Measurements from ENCODE around the gene GOLGA8A. TPM values are rescaled to one million over a fixed set of nuclear protein-coding genes. Genes with fewer than 3 reads are reported as not detected.
"Not testable (repeated sequence)": the region's sequence is repeated elsewhere in the genome, so short reads cannot be mapped to it uniquely, and the experiment has no call there.

The GOLGA8A gene
- total and polyA plus RNA-seq, 8 donors = 4.4 to 72.3 (median 31.6) TPM

GRCh38 chr15:34436126-34436955 lies 1.3 kb downstream of the GOLGA8A start:
- Histone ChIP-seq H3K9me3 (no peaks in the 10 kb centered on the region), H3K4me1 (peaks cover 0 to 25% (median 15%) of the 10 kb centered on the region in 4 donors), H3K36me3 (peaks cover 0 to 32% (median 14%) of the 10 kb centered on the region in 4 donors), H3K4me3 (peak overlapping the region; percentile 65 to 81 (median 72)), H3K27me3 (peaks cover 0 to 9% (median 0%) of the 10 kb centered on the region in 3 donors), H3K27ac (peak overlapping the region; percentile 20 to 74 (median 59))
- TF ChIP-seq POLR2A (IDR thresholded peaks at IDR 0.05) = no peak
- TF ChIP-seq EP300 (IDR thresholded peaks at IDR 0.05) = no peak
- no peak for TF ChIP-seq CTCF (IDR thresholded peaks at IDR 0.05)
- TF ChIP-seq POLR2AphosphoS5 (IDR thresholded peaks at IDR 0.05) = no peak
- peak in 1 of 2 donors; percentile 24 for DNase-seq
- intact Hi-C loops (cut with DNase I; ENCODE audit: low total_unique reads) = no loop called here
- WGBS, 5 donors = 2 to 16% (median 4%) methylated on average over 6 to 31 of the region's 31 CpGs

- Histone ChIP-seq H3K9me3 (no peaks in the 10 kb centered on the region), H3K27me3 (peaks cover 0 to 9% (median 0%) of the 10 kb centered on the region in 3 donors), H3K36me3 (peaks cover 0 to 32% (median 14%) of the 10 kb centered on the region in 4 donors), H3K4me3 (no peak overlapping the region), H3K4me1 (peaks cover 0 to 25% (median 15%) of the 10 kb centered on the region in 4 donors), H3K27ac (no peak overlapping the region)
- WGBS, 5 donors = 56 to 73% (median 67%) methylated on average over 6 to 11 of the region's 11 CpGs
- intact Hi-C loops (cut with DNase I; ENCODE audit: low total_unique reads) = no loop called here
- DNase-seq = no peak
- no peak for TF ChIP-seq EP300 (IDR thresholded peaks at IDR 0.05)
- no peak for TF ChIP-seq CTCF (IDR thresholded peaks at IDR 0.05)
- TF ChIP-seq POLR2A (IDR thresholded peaks at IDR 0.05) = no peak
- no peak for TF ChIP-seq POLR2AphosphoS5 (IDR thresholded peaks at IDR 0.05)
Observed at GRCh38 chr15:34435658-34436057, 1.9 kb downstream of the GOLGA8A start.

- no peak overlapping the region for H3K27ac ChIP-seq
- H3K4me3 ChIP-seq = no peak overlapping the region
- DNase-seq = no peak
- peaks cover 0 to 9% (median 0%) of the 10 kb centered on the region in 3 donors for H3K27me3 ChIP-seq
- peaks cover 0 to 25% (median 15%) of the 10 kb centered on the region in 4 donors for H3K4me1 ChIP-seq
- TF ChIP-seq CTCF (IDR thresholded peaks at IDR 0.05) (no peak), POLR2AphosphoS5 (IDR thresholded peaks at IDR 0.05) (no peak), POLR2A (IDR thresholded peaks at IDR 0.05) (no peak), EP300 (IDR thresholded peaks at IDR 0.05) (no peak)
- intact Hi-C loops (cut with DNase I; ENCODE audit: low total_unique reads) = no loop called here
- H3K9me3 ChIP-seq = no peaks in the 10 kb centered on the region
- WGBS, 5 donors = 85 to 94% (median 90%) methylated on average over 17 to 20 of the region's 20 CpGs
- H3K36me3 ChIP-seq = peaks cover 0 to 37% (median 16%) of the 10 kb centered on the region in 4 donors
Observed at GRCh38 chr15:34434627-34435305, 2.8 kb downstream of the GOLGA8A start.

- WGBS, 5 donors = 76 to 83% (median 77%) methylated on average over 5 to 11 of the region's 11 CpGs
- H3K9me3 ChIP-seq; intact Hi-C loops (cut with DNase I; ENCODE audit: low total_unique reads); H3K27me3 ChIP-seq; H3K4me3 ChIP-seq; DNase-seq; H3K27ac ChIP-seq: not testable (repeated sequence)
- Histone ChIP-seq H3K36me3 (peaks cover 0 to 41% (median 16%) of the 10 kb centered on the region in 4 donors), H3K4me1 (peaks cover 0 to 25% (median 15%) of the 10 kb centered on the region in 4 donors)
Observed at GRCh38 chr15:34433956-34434626, 3.5 kb downstream of the GOLGA8A start.

- intact Hi-C loops (cut with DNase I; ENCODE audit: low total_unique reads); H3K27ac ChIP-seq; H3K4me3 ChIP-seq; H3K4me1 ChIP-seq; H3K9me3 ChIP-seq; DNase-seq; H3K27me3 ChIP-seq: not testable (repeated sequence)
- H3K36me3 ChIP-seq = peaks cover 0 to 41% (median 16%) of the 10 kb centered on the region in 4 donors
- WGBS, 5 donors = 69 to 82% (median 74%) methylated on average over 7 to 8 of the region's 8 CpGs
Observed at GRCh38 chr15:34430642-34431041, 7.0 kb downstream of the GOLGA8A start.

- H3K9me3 ChIP-seq; H3K27me3 ChIP-seq; H3K36me3 ChIP-seq; intact Hi-C loops (cut with DNase I; ENCODE audit: low total_unique reads); H3K4me1 ChIP-seq; H3K4me3 ChIP-seq; H3K27ac ChIP-seq; DNase-seq: not testable (repeated sequence)
- 73 to 93% (median 83%) methylated on average over 1 to 6 of the region's 6 CpGs for WGBS, 5 donors
Observed at GRCh38 chr15:34423425-34424090, 14.1 kb downstream of the GOLGA8A start.

GRCh38 chr15:34420953-34421352 lies 16.7 kb downstream of the GOLGA8A start:
- intact Hi-C loops (cut with DNase I; ENCODE audit: low total_unique reads); H3K27ac ChIP-seq; H3K4me3 ChIP-seq; H3K9me3 ChIP-seq; H3K36me3 ChIP-seq; H3K4me1 ChIP-seq; DNase-seq; H3K27me3 ChIP-seq: not testable (repeated sequence)
- WGBS, 5 donors = 89 to 96% (median 93%) methylated on average over 4 to 6 of the region's 11 CpGs; no CpG with 5 or more reads in 2 of the 5 donors
